Hematopoietic multipotent progenitor cell treated with erythropoietin and hydrocortisone succinate and interleukin-3 and kit ligand, for 6 days (in vitro differentiated cells): ENCODE measurements around the gene RNF217.
"Not testable (repeated sequence)": the region's sequence is repeated elsewhere in the genome, so short reads cannot be mapped to it uniquely, and the experiment has no call there.

Experiments used
- DNase-seq: peaks from one replicate; pipeline ENCODE4 v3.0.0-alpha.2; 2015

The RNF217 gene

DNA sequence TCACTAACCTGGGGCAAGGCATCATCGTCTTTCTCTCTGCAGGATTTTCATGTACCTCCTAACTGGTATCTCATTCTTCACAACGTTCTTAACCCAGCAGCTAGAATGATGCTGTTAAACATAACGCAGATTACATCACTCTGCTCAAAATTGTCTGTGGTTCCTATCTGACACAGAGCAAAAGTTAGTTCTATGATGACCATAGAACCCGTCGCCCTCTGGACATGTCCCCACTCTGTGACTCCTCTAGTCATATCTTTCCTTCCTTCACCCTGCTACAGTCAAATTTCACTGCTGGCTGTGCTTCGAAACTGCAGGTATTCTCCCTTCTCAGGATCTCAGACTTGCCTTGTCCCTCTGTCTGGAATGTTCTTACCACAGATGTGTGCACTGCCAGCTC lies 103.9 kb downstream of the RNF217 start:
- DNase-seq = no peak

DNA sequence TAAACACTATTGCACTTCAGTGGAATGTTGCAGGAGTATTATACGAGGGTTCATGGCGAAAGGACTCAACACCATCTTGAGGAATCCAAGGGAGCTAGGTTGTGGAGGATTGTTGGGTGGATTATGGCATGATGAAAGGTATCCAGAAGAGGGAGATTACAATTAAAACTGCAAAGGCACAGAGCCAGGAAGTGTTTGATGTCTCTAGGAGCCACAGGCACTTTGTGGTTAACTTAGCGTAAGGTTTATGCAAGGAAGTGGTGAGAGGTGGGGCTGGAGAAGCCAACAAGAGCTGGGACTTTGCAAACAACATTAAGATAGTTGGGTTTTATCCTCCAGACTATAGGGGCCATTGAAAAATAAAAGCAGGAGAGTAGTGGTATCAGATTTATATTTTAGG lies 104.7 kb downstream of the RNF217 start:
- DNase-seq = peak; percentile 78

GRCh38 chr6:125067552-125067951 lies 105.3 kb downstream of the RNF217 start:
- DNase-seq = no peak

DNA sequence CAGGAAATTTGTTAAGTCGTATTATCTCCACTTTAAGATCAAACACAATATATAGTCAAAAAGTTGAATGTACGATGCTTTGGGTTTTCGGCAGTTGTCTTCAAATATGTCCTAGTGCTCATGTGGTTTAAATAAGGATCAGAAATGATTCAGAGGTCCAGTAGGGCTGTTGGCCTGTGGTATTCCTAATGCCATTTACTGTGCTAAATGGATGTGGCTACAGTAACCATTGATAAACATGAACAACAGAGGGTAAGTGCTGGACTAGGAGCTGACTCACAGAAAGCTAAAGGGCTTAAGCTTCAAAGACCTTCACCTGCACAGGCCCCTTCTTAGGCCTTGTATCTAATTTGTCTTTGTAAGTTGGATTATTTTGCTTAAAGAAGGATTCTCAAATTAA lies 110.8 kb downstream of the RNF217 start:
- no peak for DNase-seq

DNA sequence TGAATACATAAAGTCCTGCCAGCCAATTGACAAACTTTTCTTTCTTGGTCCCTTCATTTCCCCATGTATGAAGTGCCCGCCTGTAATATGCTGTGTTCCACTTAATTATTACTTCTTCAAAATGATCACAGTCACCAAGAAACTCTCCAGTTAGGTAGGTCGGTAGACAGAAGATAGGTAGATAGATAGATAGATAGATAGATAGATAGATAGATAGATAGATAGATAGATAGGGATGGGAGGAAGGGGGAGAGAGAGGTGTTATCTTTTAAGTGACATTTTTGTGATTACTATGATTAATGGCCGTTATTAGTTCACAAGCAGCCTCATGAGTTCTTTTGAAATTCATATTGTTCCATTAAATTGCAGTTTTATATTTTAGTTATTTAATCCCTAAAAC lies 111.9 kb downstream of the RNF217 start:
- DNase-seq = no peak

GRCh38 chr6:125075073-125075472 lies 112.8 kb downstream of the RNF217 start:
- DNase-seq = not testable (repeated sequence)

DNA sequence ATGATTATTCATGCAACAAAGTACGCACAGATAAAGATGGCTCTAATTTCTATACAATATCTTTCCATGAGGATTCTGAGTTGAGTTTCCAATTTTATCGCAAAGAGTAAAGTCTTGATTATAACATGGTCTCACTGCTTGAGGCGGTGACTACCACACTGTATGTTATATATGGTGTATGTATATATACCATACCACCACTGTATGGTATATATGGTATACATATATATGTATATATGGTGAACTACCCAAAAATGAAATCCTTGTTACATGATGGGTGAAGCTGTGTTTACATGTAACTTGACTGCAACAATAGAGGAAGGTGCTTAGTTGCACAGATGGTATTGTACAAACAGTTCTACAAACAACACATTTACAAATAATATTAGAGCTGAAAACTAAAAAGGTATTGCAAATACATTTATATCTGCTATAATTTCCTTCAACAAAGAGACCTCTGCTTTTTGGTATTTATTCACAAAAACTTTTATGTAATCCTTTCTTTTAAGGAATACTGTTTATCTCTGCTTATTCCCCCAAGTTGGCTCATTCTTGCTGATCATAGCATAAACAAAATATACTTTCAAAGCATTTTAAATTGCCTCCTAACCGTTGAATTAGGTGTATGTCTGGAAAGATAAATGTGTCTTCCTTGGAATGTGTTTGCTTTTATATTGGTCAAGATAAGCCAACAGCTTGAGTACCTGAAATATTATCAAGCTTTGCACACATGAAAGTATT lies 113.7 kb downstream of the RNF217 start:
- DNase-seq = no peak

GRCh38 chr6:125076482-125076742 lies 114.2 kb downstream of the RNF217 start:
- no peak for DNase-seq

- no peak for DNase-seq
Measured at GRCh38 chr6:125077453-125077852, 115.2 kb downstream of the RNF217 start.

GRCh38 chr6:125078602-125079321 lies 116.5 kb downstream of the RNF217 start:
- DNase-seq = no peak

- peak; percentile 78 for DNase-seq
Measured at GRCh38 chr6:125082908-125083683, 120.9 kb downstream of the RNF217 start.

DNA sequence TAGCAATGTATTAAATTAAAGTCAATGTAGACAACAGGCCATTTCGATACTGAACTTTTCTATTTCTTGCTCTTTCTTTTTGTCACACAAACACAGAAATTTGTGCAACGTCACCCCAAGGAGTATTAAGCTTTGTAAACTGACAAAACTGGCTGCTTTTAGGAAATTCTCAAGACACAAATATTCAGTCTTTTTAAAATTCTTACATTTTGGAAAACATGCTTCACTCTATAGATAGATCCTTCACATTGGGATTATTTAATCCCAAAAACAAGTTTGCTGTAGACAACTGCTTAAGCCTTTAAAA lies 121.4 kb downstream of the RNF217 start:
- DNase-seq = no peak

- no peak for DNase-seq
Measured at GRCh38 chr6:125086716-125087115, 124.5 kb downstream of the RNF217 start.

GRCh38 chr6:125088963-125089362 lies 126.7 kb downstream of the RNF217 start:
- no peak for DNase-seq

GRCh38 chr6:125094563-125094962 lies 132.3 kb downstream of the RNF217 start:
- no peak for DNase-seq

GRCh38 chr6:125095580-125096301 lies 133.5 kb downstream of the RNF217 start:
- no peak for DNase-seq

DNA sequence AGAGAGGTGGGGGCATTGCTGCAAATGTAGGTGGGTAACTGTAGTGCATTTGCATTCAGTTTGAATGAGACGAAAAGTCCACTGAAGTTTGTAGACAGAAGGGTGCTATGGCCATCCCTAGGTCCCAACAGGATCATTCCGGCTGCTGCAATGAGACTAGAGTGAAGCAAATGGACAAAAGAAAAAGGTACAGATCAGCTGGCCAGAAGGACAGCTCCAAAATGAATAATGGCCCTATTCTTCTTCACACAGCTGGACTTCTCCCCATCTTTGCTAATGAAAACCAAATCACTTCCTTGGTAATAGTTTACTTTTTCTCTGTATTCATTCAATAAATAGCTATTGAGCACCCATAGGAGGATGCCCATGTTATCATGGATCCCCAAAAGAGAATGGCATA lies 134.9 kb downstream of the RNF217 start:
- no peak for DNase-seq

DNA sequence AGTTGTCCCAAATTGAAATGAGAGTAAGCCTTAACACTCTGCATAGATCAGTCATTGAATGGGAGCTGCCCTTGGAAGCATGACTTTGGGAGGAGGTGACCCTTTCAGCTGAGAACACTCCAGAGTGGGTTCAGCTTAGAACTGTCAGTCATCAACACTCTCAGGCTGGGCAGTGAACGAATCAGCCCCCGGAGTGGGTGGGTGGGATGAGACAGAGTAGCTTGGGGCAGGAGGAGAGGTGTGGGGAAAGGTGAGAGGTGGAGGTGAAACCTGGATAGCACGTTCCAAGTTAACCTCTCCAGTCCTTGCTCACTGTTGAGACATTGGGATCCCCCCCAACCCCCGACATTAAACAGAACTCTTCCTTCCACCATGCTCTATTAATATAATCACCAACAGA lies 136.0 kb downstream of the RNF217 start:
- no peak for DNase-seq

DNA sequence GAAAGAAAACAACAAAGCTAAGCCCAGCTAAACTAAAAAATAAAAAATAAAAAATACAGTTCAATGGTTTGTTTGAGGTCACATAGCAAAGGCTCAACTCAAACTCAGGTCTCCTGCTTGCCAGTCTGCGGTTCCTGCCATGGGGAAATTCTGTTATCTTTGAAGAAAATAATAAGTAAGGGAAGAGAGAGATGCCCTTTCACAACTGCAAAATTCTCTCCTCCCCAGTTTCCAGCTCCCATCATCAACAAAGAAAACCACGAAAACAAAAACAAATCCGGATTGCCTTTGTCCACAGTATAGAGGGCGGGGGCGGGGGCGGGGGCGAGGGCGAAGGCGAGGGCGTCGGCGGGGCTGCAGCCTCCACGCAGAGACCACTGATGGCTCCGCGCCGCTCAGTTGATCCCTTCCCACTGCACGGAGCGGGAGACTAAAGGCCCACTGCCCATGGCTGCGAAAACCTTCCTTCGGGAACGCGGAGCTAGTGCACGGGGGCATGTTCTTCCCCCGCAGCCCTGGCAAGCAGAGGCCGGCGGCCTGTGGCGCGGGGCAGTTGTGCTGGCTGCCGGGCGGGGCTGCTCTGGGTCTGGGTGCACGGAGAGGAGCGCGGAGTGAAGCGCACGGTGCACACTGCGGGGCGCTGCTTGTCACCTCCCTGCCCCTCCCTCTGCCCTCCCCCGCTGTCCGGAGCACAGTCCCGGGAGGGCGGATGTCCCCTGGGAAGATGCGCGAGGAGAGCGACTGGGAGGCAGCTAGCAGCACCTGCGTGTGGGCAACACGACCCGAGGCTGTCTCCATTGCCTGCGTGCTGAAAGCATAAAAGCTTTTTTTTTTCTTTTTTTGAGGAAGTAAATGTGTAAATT lies 137.2 kb downstream of the RNF217 start:
- DNase-seq = peak; percentile 65

DNA sequence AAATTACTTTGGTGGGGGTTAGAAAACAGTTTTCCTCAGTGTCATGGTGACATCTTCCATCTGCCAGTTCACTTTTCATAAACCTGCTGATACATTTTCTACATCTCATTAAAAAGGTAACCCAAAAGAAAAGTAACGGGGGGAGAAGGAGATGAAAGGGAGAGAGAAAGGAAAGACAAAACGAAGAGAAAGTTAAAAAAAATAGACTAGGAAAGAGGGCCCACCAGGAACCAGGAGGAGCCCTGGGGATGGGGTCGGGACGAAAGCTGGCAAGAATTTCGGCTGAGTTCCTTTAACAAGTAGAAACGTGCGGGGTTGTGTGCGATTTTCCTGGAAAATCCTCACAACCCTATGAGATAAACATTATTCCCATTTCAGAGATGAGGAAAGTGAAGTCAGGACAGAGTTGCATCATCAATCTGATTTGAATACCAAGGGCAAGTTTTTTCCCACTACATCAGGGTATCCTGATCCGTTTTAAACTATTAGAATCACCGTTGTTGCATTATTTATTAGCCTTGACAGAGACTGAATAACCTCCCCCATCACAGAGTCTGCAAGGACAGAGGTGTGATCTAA lies 137.9 kb downstream of the RNF217 start:
- no peak for DNase-seq

DNA sequence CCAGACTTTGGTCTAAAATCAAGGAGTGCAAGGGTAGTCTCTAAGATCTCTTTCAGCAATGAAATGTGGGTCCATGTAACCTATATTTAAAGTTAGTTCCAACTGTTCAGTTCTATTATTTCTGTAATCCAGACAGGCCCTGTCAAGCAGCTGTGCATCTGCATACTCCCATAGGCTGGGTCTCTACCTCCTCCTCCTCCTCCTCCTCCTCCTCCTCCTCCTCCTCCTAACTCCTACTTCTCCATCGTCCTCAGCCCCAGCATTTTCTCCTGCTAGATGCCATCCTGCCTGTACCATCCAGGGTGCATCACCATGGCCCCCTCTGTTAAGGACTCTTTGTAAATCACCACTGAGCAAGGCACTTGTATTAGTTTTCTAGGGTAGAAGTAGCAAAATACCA lies 138.9 kb downstream of the RNF217 start:
- DNase-seq = no peak

- DNase-seq = no peak
Measured at GRCh38 chr6:125101631-125102030, 139.4 kb downstream of the RNF217 start.
